Motor neuron (in vitro differentiated cells): ENCODE data around the gene NAV1. TPM values are rescaled to one million over a fixed set of nuclear protein-coding genes. Genes with fewer than 3 reads are reported as not detected.

ENCODE experiments used
- ATAC-seq, 8 experiments: fragments of 200-7000 bp; cut with Tn5 transposase; replicated peaks in 6 of 8; 2 replicates each; pipeline ENCODE4 v1.8.0; 2021; ENCODE audit warnings: mild to moderate bottlenecking in 8 of 8, moderate library complexity in 8 of 8
- H3K27ac ChIP-seq, 2 donors: fragments of 250-450 bp; sonication (Bioruptor Pico); 2 replicates each; pipeline ENCODE4 v1.9.0; 2021; ENCODE audit warnings: antibody characterized with exemption in 2 of 2, mild to moderate bottlenecking in 2 of 2, moderate library complexity in 1 of 2
- H3K4me1 ChIP-seq, 2 donors: fragments of 250-450 bp; sonication (Bioruptor Pico); replicated peaks in 1 of 2; 2 replicates each; pipeline ENCODE4 v1.6.1; 2021; ENCODE audit warnings: antibody characterized with exemption in 2 of 2, mild to moderate bottlenecking in 2 of 2, moderate library complexity in 1 of 2
- H3K4me3 ChIP-seq, 5 donors: fragments of 250-450 bp; sonication (Bioruptor Pico); 2 replicates each; pipeline ENCODE4 v1.9.0; 2021; ENCODE audit warnings: antibody characterized with exemption in 5 of 5, mild to moderate bottlenecking in 5 of 5, moderate library complexity in 4 of 5
- WGBS, 10 experiments: fragments of 450-650 bp; shearing (Covaris generic); methylation state at CpG; one replicate each; pipeline ENCODE4 v1.0.0; 2022; 5-methylcytosine and 5-hydroxymethylcytosine counted together
- in situ Hi-C, 9 experiments: fragments of 400-800 bp; cut with MboI; loops; one replicate each; pipeline ENCODE4 v1.15.0; 2021; ENCODE audit warnings: low sequenced_read_pairs in 9 of 9, low pct_unique_long_range_greater_than_20kb in 2 of 9; ENCODE audit not compliant: unreplicated experiment in 9 of 9
- total RNA-seq, 8 experiments: library from RNA; unstranded; fragments of 300-600 nt; gene quantifications; 2 replicates each; pipeline versions ENCODE4 v1.2.3 to v1.2.4, GENCODE V29; 2022

NAV1 gene
- total RNA-seq, 8 experiments from 2014 or later = 22.2 to 51.1 (median 35.9) TPM

- Histone ChIP-seq H3K4me1 (peaks cover 13 to 20% of the 10 kb centered on the region in 2 donors), H3K4me3 (no peak overlapping the region), H3K27ac (peak overlapping the region in 1 of 2 donors; percentile 8)
- in situ Hi-C loops = loop anchor here in 1 of 9 experiments (25.0 kb wide), 1 partner anchor 602 kb away; the partner anchor contains the start of gene ARL8A
- WGBS, 10 experiments = 0 to 33% (median 8%) methylated on average over 1 to 5 of the region's 6 CpGs
- peak in 6 of 8 experiments; percentile 2 to 43 (median 27) for ATAC-seq
These were observed 3.6 kb upstream of the NAV1 start for GRCh38 chr1:201535046-201535918.

GRCh38 chr1:201535919-201536245 is 3.0 kb upstream of the NAV1 start:
- Histone ChIP-seq H3K4me1 (peaks cover 18 to 21% of the 10 kb centered on the region in 2 donors), H3K27ac (no peak overlapping the region), H3K4me3 (no peak overlapping the region)
- no peak for ATAC-seq
- WGBS, 10 experiments = 17 to 100% (median 85%) methylated on average over 1 to 6 of the region's 6 CpGs; no CpG with 5 or more reads in 1 of the 10 experiments
- in situ Hi-C loops = loop anchor here in 1 of 9 experiments (25.0 kb wide), 1 partner anchor 601 kb away; the partner anchor contains the start of gene ARL8A

- in situ Hi-C loops = loop anchor here in 1 of 9 experiments (25.0 kb wide), 1 partner anchor 601 kb away; the partner anchor contains the start of gene ARL8A
- ATAC-seq = peak in 2 of 8 experiments; percentile 38
- Histone ChIP-seq H3K27ac (no peak overlapping the region), H3K4me1 (peaks cover 18% of the 10 kb centered on the region in 2 donors), H3K4me3 (no peak overlapping the region)
- 0 to 96% (median 39%) methylated on average over 1 to 4 of the region's 4 CpGs; no CpG with 5 or more reads in 2 of the 10 experiments for WGBS, 10 experiments
These were observed 2.4 kb upstream of the NAV1 start for GRCh38 chr1:201536558-201536957.

- Histone ChIP-seq H3K27ac (no peak overlapping the region), H3K4me3 (no peak overlapping the region), H3K4me1 (peaks cover 18% of the 10 kb centered on the region in 2 donors)
- 46 to 87% (median 71%) methylated on average over 1 to 2 of the region's 2 CpGs; no CpG with 5 or more reads in 3 of the 10 experiments for WGBS, 10 experiments
- in situ Hi-C loops = loop anchor here in 1 of 9 experiments (25.0 kb wide), 1 partner anchor 600 kb away; the partner anchor contains the start of gene ARL8A
- ATAC-seq = no peak
These were observed 1.9 kb upstream of the NAV1 start for GRCh38 chr1:201537028-201537427.

GRCh38 chr1:201537467-201537866 is 1.5 kb upstream of the NAV1 start:
- H3K4me1 ChIP-seq = peaks cover 18% of the 10 kb centered on the region in 2 donors

GRCh38 chr1:201537891-201538611 is 876 bp upstream of the NAV1 start:
- WGBS, 10 experiments = 0 to 83% (median 10%) methylated on average over 1 to 6 of the region's 6 CpGs; no CpG with 5 or more reads in 5 of the 10 experiments
- Histone ChIP-seq H3K4me1 (peaks cover 18% of the 10 kb centered on the region in 2 donors), H3K4me3 (peak overlapping the region in 3 of 5 donors; percentile 41 to 70 (median 62)), H3K27ac (no peak overlapping the region)
- in situ Hi-C loops = loop anchor here in 1 of 9 experiments (25.0 kb wide), 1 partner anchor 599 kb away; the partner anchor contains the start of gene ARL8A
- no peak for ATAC-seq

More at GRCh38 chr1:201537467-201537866, 1.5 kb upstream of the NAV1 start:
- 82 to 100% (median 94%) methylated on average over 1 to 4 of the region's 4 CpGs; no CpG with 5 or more reads in 1 of the 10 experiments for WGBS, 10 experiments
- H3K4me3 ChIP-seq = no peak overlapping the region
- in situ Hi-C loops = loop anchor here in 1 of 9 experiments (25.0 kb wide), 1 partner anchor 600 kb away; the partner anchor contains the start of gene ARL8A
- H3K27ac ChIP-seq = no peak overlapping the region
- no peak for ATAC-seq

- WGBS, 10 experiments = 0 to 8% (median 1%) methylated on average over 1 to 36 of the region's 47 CpGs; no CpG with 5 or more reads in 2 of the 10 experiments
- Histone ChIP-seq H3K4me1 (peaks cover 16 to 17% of the 10 kb centered on the region in 2 donors), H3K27ac (no peak overlapping the region), H3K4me3 (peak overlapping the region; percentile 41 to 70 (median 43))
- peak in 7 of 8 experiments; percentile 2 to 60 (median 51) for ATAC-seq
- in situ Hi-C loops = loop anchor here in 1 of 9 experiments (25.0 kb wide), 1 partner anchor 598 kb away; the partner anchor contains the start of gene ARL8A
These were observed 869 bp downstream of the NAV1 start for GRCh38 chr1:201539561-201540431.

- H3K4me1 ChIP-seq = peaks cover 9 to 13% of the 10 kb centered on the region in 2 donors
- H3K27ac ChIP-seq = no peak overlapping the region
- in situ Hi-C loops = loop anchor here in 1 of 9 experiments (25.0 kb wide), 1 partner anchor 596 kb away; the partner anchor contains the start of gene ARL8A
- H3K4me3 ChIP-seq = peak overlapping the region in 1 of 5 donors; percentile 70
- no peak for ATAC-seq
- 71 to 100% (median 93%) methylated on average over 2 to 12 of the region's 12 CpGs; no CpG with 5 or more reads in 1 of the 10 experiments for WGBS, 10 experiments
These were observed 2.2 kb downstream of the NAV1 start for GRCh38 chr1:201540846-201541735.

- H3K4me3 ChIP-seq = no peak overlapping the region
- no peak overlapping the region for H3K27ac ChIP-seq
- no peak for ATAC-seq
- peaks cover 9 to 15% of the 10 kb centered on the region in 2 donors for H3K4me1 ChIP-seq
- in situ Hi-C loops = loop anchor here in 1 of 9 experiments (25.0 kb wide), 1 partner anchor 595 kb away; the partner anchor contains the start of gene ARL8A
- WGBS, 10 experiments = 3 to 88% (median 72%) methylated on average over 2 to 9 of the region's 9 CpGs; no CpG with 5 or more reads in 1 of the 10 experiments
These were observed 3.5 kb downstream of the NAV1 start for GRCh38 chr1:201542309-201543035.

- 55 to 100% (median 69%) methylated on average over 2 to 7 of the region's 7 CpGs; no CpG with 5 or more reads in 3 of the 10 experiments for WGBS, 10 experiments
- Histone ChIP-seq H3K27ac (no peak overlapping the region), H3K4me1 (peaks cover 9 to 10% of the 10 kb centered on the region in 2 donors), H3K4me3 (no peak overlapping the region)
- in situ Hi-C loops = loop anchor here in 1 of 9 experiments (25.0 kb wide), 1 partner anchor 593 kb away; the partner anchor contains the start of gene ARL8A
- peak in 1 of 8 experiments; percentile 12 for ATAC-seq
These were observed 5.1 kb downstream of the NAV1 start for GRCh38 chr1:201543871-201544642.
